Activated T-helper 1 cell treated with anti-CD3 and anti-CD28 coated beads, Interleukin-12 subunit alpha, Interleukin-12 subunit beta, Interleukin-2, Interleukin-4 antibody, amounts not matched to agents 30 ng/mL and 10 ng/mL and 1 ng/mL, durations not matched to agents 14 hours and 24 hours and 36 hours (primary cell): ENCODE results near the gene RAMACL. TPM values are rescaled to one million over a fixed set of nuclear protein-coding genes. Genes with fewer than 3 reads are reported as not detected.
"Not testable (repeated sequence)": the region's sequence is repeated elsewhere in the genome, so short reads cannot be mapped to it uniquely, and the experiment has no call there.

Experiments
- DNase-seq: peaks from one replicate; pipeline ENCODE4 v3.0.0; 2021; ENCODE audit warnings: low spot score
- H3K27ac Mint-ChIP-seq: one replicate; pipeline ENCODE4 v1.8.0; 2021; ENCODE audit warnings: mild to moderate bottlenecking, mixed read lengths
- H3K27me3 Mint-ChIP-seq: one replicate; pipeline ENCODE4 v1.8.0; 2022; ENCODE audit warnings: mild to moderate bottlenecking, moderate library complexity, mixed read lengths; ENCODE audit not compliant: insufficient read depth
- H3K36me3 Mint-ChIP-seq: one replicate; pipeline ENCODE4 v1.8.0; 2021; ENCODE audit warnings: low read depth, mixed read lengths
- H3K4me1 Mint-ChIP-seq: one replicate; pipeline ENCODE4 v1.8.0; 2021; ENCODE audit warnings: low read depth, mixed read lengths
- H3K4me3 Mint-ChIP-seq: one replicate; pipeline ENCODE4 v1.8.0; 2021; ENCODE audit warnings: mild to moderate bottlenecking, moderate library complexity, mixed read lengths
- H3K9me3 Mint-ChIP-seq: one replicate; pipeline ENCODE4 v1.8.0; 2021; ENCODE audit warnings: mixed read lengths
- intact Hi-C: fragments of 100-400 bp; cut with micrococcal nuclease; formaldehyde crosslinking; loops from one replicate; pipeline ENCODE4 v1.15.1; 2024
- total RNA-seq: library from RNA; stranded (reverse); gene quantifications from 2 replicates; pipeline ENCODE4 v1.2.3, GENCODE V29; 2022

Gene RAMACL
- total RNA-seq, 1 donor from 2014 or later, result 0.29 TPM

DNA sequence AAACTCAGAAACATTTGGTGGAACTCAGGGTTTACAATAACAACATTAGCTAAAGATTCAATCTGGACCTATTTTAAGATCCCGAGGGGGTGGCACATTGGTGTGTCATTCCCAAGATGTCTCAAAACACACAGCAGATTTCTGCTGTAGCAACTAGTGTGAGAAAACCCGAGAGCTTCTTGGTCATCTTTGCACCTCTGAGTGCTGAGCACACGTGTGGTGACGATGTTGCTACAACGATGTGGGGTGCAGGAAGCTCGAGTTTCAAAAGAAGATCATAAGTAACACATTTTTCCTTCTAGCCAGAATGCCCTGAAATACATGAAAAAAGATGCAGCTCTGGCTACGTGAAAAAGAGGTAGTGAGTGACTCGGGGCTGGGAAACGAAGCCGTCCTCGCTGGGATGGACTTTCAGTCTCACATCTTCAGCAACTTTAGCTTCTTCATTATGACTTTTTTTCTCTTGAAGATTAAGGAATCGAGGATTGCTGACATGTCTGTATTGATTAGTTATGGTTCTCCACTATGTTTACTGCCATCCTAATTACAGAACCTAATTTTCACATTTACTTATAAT, 1.5 kb downstream of the RAMACL start:
- Mint-ChIP-seq H3K4me1 (peaks cover 15% of the 10 kb centered on the region), H3K36me3 (no peaks in the 10 kb centered on the region), H3K4me3 (no peak overlapping the region), H3K27me3 (no peaks in the 10 kb centered on the region), H3K9me3 (no peaks in the 10 kb centered on the region), H3K27ac (no peak overlapping the region)
- no peak for DNase-seq
- intact Hi-C loops, result no loop called here

DNA sequence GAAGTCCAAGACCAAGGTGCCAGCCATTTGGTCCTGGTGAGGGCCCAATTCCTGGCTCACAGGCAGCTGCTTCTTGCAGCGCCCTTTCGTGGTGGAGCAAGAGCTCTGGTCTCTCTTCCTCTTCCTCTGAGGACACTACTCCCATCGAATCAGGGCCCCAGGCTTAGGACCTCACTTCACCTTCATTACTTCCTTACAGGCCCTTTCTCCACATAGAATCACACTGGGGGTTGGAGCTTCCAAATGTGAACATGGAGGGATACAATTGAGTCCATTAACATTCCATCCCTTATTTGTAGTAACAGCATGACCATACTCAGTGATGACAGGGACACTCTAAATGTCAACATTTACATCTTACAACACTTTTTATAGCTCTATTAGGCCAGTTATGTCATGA, 2.3 kb downstream of the RAMACL start:
- Mint-ChIP-seq H3K36me3 (no peaks in the 10 kb centered on the region), H3K27ac (no peak overlapping the region), H3K27me3 (no peaks in the 10 kb centered on the region), H3K9me3 (no peaks in the 10 kb centered on the region), H3K4me3 (no peak overlapping the region), H3K4me1 (peaks cover 7% of the 10 kb centered on the region)
- no peak for DNase-seq
- intact Hi-C loops, result no loop called here

DNA sequence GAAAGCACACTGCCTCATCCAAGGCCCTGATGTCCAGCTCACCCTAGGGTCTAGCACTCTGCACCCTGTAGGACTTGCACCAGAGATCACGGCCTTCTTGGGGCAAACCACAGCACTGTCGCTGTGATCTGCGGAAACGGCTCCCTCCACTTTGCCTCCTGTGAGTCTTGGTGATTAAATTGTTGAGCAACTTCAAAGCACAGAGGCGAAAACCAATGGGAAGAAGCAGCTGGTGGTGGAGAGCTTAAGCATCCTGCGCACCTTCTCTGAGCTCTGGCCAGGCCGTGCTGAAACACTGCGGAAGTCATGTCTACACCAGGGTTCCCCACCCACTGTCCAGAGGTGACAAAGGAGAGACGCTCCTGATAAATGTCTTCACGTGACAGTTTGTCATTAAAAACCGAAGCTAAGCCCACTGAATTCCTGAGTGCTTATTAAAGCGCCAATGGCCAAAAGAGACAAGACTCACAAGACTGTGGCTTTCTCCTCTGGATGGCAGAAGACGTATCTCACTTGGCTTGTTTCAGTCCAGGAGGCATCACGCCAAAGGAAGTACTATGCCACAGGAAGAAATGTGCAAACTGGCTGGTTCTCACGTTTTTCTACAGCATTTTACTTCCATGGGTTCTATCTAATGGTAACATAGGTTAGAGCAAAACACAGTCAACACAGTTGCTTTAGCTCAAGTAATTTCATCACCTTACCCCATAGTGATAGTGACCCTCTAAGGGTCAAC, 3.1 kb downstream of the RAMACL start:
- Mint-ChIP-seq H3K36me3 (no peaks in the 10 kb centered on the region), H3K9me3 (no peaks in the 10 kb centered on the region), H3K4me3 (no peak overlapping the region), H3K27ac (no peak overlapping the region), H3K27me3 (no peaks in the 10 kb centered on the region), H3K4me1 (no peaks in the 10 kb centered on the region)
- intact Hi-C loops, result no loop called here
- DNase-seq, result no peak

DNA sequence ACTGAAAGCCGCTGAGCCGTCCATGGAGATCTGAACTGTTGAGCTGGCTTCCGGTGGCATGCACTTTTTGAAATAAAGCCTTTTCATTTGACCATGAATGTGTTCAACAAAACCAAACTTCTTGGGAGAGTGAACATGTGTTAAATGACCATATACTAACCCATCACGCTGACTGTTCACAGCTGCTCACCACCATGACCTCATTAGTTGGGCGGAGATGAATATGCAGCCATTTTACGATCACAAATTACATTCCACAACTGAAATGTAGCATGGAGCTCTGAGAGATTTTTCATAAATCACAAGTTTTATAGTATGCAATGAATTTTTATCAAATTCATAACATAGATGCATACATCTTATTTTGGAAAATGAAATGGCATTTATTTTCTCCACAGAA, 4.2 kb downstream of the RAMACL start:
- no peak overlapping the region for H3K27ac Mint-ChIP-seq
- H3K4me3 Mint-ChIP-seq, result no peak overlapping the region
- no peaks in the 10 kb centered on the region for H3K9me3 Mint-ChIP-seq
- H3K36me3 Mint-ChIP-seq, result no peaks in the 10 kb centered on the region
- intact Hi-C loops, result no loop called here
- no peak for DNase-seq
- no peaks in the 10 kb centered on the region for H3K27me3 Mint-ChIP-seq
- H3K4me1 Mint-ChIP-seq, result no peaks in the 10 kb centered on the region

DNA sequence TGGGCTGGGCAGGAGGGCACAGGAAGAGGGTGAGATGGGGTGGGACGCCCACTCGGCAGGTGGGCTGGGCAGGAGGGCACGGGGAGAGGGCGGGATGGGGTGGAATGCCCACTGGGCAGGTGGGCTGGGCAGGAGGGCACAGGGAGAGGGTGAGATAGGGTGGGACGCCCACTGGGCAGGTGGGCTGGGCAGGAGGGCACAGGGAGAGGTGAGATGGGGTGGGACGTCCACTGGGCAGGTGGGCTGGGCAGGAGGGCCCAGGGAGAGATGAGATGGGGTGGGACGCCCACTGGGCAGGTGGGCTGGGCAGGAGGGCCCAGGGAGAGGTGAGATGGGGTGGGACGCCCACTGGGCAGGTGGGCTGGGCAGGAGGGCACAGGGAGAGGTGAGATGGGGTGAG, 4.7 kb downstream of the RAMACL start:
- H3K4me1 Mint-ChIP-seq, H3K27ac Mint-ChIP-seq, intact Hi-C loops, H3K36me3 Mint-ChIP-seq, H3K9me3 Mint-ChIP-seq, H3K27me3 Mint-ChIP-seq, DNase-seq, H3K4me3 Mint-ChIP-seq: not testable (repeated sequence)

DNA sequence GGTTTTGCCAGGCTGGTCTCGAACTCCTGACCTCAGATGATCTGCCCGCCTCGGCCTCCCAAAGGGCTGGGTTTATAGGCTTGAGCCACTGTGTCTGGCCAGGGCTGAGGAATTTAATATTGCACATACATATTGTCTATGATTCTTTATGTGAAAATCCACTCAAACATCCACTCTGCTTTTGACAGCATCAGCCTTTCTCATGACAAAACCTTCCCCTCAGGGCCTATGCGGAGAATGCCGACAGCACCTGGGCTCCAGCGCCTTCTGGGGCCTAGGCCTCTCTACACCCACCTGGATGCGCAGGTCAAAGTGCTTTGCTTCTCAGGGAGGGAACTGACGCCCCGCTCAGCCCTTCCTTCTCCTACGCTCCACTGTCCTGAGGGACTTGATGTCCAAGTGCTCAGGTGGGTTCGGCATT, 5.4 kb downstream of the RAMACL start:
- Mint-ChIP-seq H3K36me3 (peaks cover 3% of the 10 kb centered on the region), H3K9me3 (peaks cover 4% of the 10 kb centered on the region), H3K27ac (no peak overlapping the region), H3K27me3 (no peaks in the 10 kb centered on the region), H3K4me1 (no peaks in the 10 kb centered on the region), H3K4me3 (no peak overlapping the region)
- no peak for DNase-seq
- intact Hi-C loops, result no loop called here

DNA sequence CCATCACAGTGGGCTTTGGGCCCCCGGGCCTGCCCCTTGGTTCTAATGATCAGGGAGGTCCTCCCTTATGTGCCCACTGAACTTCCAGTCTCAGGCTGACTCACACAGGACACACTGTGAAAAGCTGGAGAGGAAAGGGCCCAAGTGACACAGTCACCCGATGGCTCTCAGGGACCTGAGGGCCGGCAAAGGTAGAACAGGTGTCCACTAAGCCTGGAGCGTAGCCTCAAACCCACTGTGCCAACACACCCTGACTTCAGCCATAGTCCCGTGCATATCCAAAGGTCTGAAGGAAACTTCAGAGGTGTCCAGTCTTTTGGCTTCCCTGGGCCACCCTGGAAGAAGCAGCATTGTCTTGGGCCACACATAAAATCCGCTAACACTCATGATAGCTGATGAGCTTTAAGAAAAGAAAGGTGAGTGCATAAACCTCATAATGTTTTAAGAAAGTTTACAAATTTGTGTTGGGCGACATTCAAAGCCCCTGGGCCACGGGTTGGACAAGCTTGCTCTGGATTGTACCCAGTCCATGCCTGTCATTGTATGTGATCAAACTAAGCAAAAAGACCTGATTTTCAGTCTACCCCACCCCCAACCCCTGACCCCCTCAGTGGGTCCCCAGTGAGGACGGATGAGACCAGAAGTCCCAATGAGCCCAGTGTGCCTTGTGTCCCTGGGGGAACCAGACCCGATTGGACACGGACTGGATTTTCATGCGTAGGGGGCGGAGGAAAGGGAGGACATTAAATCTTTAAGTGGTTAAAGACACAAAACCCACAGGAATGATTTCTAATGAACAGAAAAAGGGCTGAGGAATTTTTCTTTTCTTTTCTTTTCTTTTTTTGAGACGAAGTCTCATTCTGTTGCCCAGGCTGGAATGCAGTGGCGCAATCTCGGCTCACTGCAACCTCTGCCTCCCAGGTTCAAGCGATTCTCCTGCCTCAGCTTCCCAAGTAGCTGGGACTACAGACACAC, 6.1 kb downstream of the RAMACL start:
- Mint-ChIP-seq H3K4me1 (no peaks in the 10 kb centered on the region), H3K27ac (no peak overlapping the region), H3K36me3 (peaks cover 5% of the 10 kb centered on the region), H3K4me3 (no peak overlapping the region), H3K27me3 (no peaks in the 10 kb centered on the region), H3K9me3 (peaks cover 6% of the 10 kb centered on the region)
- DNase-seq, result no peak
- intact Hi-C loops, result no loop called here

DNA sequence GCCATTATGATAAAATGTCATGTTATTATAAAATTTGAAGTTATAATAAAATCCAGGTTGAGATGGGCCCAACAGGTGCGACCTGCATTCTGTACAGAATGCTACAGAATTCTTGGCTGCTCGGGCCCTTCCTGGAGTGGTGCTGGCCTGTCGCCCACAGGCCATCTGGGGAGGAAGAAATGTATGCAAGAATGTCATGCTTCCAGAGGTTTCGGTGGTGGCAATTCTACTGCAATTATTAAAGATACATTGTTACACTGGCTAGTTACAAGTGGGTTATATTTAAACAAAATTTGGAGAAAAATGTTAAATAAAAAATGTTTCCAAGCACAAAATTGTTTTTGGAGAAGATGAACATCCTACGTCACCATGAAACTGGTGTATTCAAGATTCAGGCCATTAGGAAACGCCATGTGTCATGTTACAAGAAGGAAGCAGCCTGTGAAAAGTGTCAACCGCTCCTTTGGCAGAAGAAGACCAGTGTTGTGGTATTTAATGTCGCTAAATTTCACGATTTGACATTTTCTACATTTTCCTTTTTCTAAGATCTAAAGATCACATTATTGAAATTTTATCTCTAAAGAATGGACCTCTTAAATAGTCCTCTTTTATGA, 7.1 kb downstream of the RAMACL start:
- Mint-ChIP-seq H3K4me3 (no peak overlapping the region), H3K9me3 (peaks cover 6% of the 10 kb centered on the region), H3K27ac (no peak overlapping the region), H3K4me1 (no peaks in the 10 kb centered on the region), H3K27me3 (no peaks in the 10 kb centered on the region), H3K36me3 (peaks cover 5% of the 10 kb centered on the region)
- intact Hi-C loops, result no loop called here
- DNase-seq, result no peak

DNA sequence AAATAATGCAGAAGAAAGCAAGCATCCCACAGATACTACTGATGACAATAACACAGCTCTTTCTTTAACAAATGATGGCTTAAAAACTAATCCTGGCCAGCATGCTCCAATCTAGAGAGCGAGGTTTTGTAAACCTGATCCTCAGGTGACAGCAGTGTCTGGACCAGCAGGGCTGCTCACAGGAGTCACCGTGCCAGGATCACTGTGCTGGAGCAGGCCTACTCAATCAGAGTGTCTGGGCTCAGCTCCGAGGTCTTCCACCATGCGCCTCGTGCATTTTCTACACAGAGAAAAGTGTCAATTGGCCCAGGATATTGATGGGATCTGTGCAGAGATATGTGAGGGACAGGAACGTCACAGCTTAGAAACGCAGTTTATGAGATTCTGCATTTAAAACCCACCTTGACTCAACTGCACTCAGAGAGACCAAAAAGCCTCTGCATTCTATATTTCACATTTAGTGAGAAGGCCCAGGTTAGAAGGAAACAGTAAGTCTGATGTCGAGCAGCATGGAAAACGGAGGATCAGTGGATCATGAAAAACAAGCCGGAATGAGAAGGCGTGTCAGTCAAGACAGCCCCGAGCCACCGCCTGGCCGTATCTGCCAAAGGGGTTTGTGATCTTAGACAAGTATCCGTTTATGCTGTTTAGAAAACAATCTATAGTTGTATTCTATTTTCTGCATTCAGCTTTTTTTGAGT, 7.8 kb downstream of the RAMACL start:
- Mint-ChIP-seq H3K27ac (no peak overlapping the region), H3K4me3 (no peak overlapping the region), H3K27me3 (no peaks in the 10 kb centered on the region), H3K4me1 (no peaks in the 10 kb centered on the region), H3K9me3 (peaks cover 6% of the 10 kb centered on the region), H3K36me3 (peaks cover 5% of the 10 kb centered on the region)
- DNase-seq, result no peak
- intact Hi-C loops, result no loop called here

DNA sequence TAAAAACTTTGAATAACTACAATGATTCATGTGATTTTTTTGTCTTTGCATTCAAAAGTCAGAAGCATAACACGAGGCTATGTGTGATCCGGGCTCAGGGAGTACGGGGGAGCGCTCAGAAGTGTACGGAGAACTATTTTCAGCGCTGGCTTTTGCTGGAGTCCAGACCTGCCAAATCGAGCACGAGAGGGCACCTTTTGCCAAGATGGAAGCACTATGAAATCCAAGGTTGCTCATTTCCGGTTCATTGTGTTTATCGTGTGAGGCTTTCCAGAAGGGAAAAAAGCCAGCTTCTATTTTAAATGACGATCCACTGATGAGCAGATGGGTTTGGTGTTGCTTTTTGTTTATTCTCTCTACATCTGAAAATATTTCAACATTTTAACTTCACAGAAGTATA, 11.3 kb downstream of the RAMACL start:
- Mint-ChIP-seq H3K4me3 (no peak overlapping the region), H3K9me3 (peaks cover 6% of the 10 kb centered on the region), H3K36me3 (peaks cover 5% of the 10 kb centered on the region), H3K27me3 (no peaks in the 10 kb centered on the region), H3K4me1 (no peaks in the 10 kb centered on the region), H3K27ac (no peak overlapping the region)
- no peak for DNase-seq
- intact Hi-C loops, result no loop called here

DNA sequence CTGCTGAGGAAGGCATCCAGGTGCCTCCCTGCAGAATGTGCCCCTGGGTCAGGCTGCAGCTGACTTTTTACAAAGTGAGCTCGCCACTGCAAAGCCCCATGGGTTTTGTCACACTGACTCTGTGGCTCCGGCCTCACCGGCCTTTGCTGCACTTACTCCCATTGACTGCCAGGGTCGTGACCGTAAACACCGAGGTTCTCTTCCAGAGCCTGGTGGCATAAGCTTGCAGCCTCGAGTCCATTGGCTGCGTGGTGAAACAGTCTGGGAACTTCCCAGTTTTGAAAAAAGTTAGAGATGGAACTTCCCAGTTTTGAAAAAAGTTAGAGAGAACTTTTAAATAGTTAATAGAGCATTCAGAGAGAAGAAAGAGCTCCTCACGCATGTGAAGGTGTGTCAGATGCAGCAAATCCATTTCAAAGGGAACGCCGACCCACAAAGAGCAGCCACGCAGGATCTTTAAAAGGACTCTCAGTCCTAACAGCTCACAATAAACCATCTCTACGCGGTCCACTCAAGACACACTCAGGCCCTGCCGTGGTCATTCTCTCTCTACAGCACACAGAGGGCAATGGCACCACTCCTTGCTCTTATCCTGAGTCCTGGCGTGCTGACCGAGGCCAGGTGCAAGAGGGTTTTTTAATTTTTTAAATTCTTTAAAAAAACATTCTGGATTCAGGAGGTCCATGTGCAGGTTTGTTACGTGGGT, 12.8 kb downstream of the RAMACL start:
- Mint-ChIP-seq H3K36me3 (peaks cover 5% of the 10 kb centered on the region), H3K4me1 (no peaks in the 10 kb centered on the region), H3K9me3 (peaks cover 6% of the 10 kb centered on the region), H3K27ac (no peak overlapping the region), H3K27me3 (peaks cover 3% of the 10 kb centered on the region), H3K4me3 (no peak overlapping the region)
- intact Hi-C loops, result no loop called here
- DNase-seq, result no peak
